ENCODE data around the gene ATP11B. TPM values are rescaled to one million over a fixed set of nuclear protein-coding genes. Genes with fewer than 3 reads are reported as not detected.

Gene ATP11B
- total and polyA plus RNA-seq, 10 of the 15 experiments (the other 5 are each of a cell fraction or from before 2014, with no cell fraction given), result 10.3 to 66.9 (median 36.7) TPM

GRCh38 chr3:182925944-182926337 lies 132.6 kb downstream of the ATP11B start (continued):
- TF ChIP-seq ATF2 (IDR thresholded peaks at IDR 0.05; ENCODE audit: low read length), result 0 out of 2 replicates have a peak, but pooled peaks have one; percentile 7
- no peak for TF ChIP-seq HDAC2 (IDR thresholded peaks at IDR 0.05)
- TF ChIP-seq POLR2AphosphoS2 (IDR thresholded peaks at IDR 0.05; ENCODE audit: low read depth, low read length), result no peak
- no peak for TF ChIP-seq MYB (IDR thresholded peaks at IDR 0.05; ENCODE audit: borderline replicate concordance, low read depth, low read length)
- TF ChIP-seq EZH2 (IDR thresholded peaks at IDR 0.05; ENCODE audit: borderline replicate concordance, control insufficient read depth, low read depth, low read length), result no peak
- TF ChIP-seq IRF3 (IDR thresholded peaks at IDR 0.05), result no peak
- no peak for TF ChIP-seq NKRF (conservative IDR thresholded peaks at IDR 0.05)
- no peak for TF ChIP-seq RBBP5 (conservative IDR thresholded peaks at IDR 0.05)
- 0 out of 2 replicates have a peak, but pooled peaks have one; percentile 6 for TF ChIP-seq ZNF217 (IDR thresholded peaks at IDR 0.05)
- no peak for TF ChIP-seq REST (IDR thresholded peaks at IDR 0.05; ENCODE audit: low read depth, low read length)
- TF ChIP-seq ZBTB4 (CRISPR knock-in tag; IDR thresholded peaks at IDR 0.05), result no peak
- TF ChIP-seq SMC3 (IDR thresholded peaks at IDR 0.05; ENCODE audit: borderline replicate concordance, low read length), result no peak
- no peak for TF ChIP-seq ZBTB33 (IDR thresholded peaks at IDR 0.05)
